ENCODE measurements around the gene TM6SF1.
"Not testable (repeated sequence)": the region's sequence is repeated elsewhere in the genome, so short reads cannot be mapped to it uniquely, and the experiment has no call there.

TM6SF1 gene

DNA sequence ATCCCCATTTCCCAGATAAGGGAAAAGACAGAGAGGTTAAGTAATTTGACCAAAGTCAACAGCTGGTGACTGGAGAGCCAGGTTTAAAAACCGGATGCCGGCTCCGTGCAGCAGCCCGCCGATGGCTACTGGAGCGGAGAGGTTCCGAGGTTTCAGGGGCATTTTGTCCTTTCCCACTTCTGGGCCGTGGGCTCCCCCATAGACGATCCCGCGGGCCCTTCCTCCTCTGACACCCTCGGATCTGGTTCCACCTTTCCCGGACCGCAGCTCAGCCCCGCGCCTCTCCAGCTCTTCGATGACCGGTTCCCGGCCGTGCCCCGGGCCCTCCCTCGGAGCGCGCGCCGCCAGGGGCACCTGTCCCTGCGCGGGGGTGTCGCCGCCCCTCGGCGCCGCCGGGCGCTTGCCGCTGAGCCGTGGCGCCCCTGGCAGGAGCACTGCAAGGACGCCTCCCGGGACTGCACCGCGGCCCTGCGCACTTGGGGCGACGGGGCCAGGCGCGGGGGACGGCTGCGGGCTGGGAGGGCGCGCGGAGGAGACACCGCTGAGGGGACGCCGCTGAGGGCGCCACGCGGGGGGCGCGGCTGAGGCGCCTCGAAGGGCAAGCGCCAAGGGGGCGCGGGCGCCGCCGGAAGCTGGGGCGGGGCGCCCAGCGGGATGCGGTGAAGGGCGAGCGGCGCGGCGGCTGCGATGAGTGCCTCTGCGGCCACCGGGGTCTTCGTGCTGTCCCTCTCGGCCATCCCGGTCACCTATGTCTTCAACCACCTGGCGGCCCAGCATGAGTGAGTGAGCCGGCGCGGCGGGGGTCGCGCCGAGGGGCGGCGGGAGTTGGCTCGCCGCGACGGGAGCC, at the start of gene TM6SF1:
Gene TM6SF1 (plus strand): TSS at position 652 of the 847 bp plus-strand sequence. CDS start 36 bp downstream, at position 688.
- DNase-seq (ENCODE audit: low read depth), result no peak

DNA sequence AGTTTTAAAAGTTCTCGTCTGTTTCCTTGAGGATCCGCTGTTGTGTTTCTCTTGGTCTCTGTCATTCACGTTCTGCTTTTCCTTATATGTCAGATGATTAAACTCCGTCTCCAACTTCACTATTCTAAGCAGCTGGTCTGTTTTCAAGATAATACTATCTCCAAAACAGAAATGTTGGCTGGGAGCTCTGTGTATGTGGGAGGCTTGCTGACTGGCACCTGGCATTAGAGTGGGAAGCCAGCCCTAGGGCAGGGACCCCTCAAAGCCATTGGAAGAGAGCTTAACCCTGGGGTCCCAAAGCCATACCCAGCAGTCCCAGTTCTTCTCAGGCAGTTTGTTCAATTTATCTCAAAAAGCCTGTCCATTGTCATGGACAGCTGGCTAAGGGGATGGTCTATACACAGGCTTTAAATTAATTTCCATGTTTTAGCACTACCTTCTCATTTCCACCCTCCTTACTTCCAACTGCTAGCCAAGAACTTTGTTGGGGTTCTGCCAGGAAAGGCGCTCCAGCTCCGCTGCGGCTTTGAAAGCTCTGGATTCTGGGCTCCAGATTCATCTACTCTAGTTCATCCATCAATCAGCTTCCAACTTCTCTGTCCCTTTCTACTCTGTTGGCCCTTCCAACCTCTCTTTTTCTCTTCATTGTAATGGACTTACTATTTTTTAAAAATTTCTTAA, 49.6 kb upstream of the TM6SF1 start:
- DNase-seq (ENCODE audit: low read depth), result no peak

DNA sequence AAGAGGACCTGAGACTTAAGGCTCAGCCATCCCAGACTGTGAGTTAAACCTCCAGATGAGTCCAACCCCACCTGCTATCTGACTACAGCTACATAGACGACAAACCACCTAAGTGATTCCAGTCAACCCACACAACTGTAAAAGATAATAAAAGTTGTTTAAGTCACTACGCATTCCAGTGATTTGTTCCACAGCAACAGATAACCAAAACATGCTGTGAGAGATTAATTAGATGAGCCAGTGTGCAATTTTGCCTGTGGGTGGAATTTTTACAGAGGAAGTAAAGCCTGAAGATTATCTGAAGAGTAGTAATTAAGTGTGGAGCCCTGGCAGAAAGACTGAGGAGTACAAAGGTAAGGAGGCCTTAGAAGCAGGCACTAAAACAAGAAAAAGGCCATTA, 45.8 kb upstream of the TM6SF1 start:
- peak; percentile 14 for DNase-seq (ENCODE audit: low read depth)

DNA sequence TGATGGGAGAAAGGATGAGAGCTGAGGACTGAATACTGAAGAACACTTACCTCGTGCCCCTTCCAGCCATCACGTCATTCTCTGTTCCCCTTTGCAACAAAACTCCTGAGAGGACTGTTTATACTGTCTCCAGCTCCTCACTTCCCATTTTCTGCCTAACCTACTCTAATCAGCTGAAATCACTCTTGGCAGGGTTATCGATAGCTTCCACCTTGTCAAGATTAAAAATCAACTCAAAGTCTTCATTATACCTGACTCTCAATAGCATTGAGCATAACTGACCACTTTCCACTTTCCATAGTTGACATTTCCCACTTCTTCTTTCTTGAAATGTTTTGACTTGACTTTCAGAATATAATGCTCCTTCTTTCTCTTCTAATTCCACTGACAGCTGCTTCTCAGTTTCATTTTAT, 44.7 kb upstream of the TM6SF1 start:
- DNase-seq (ENCODE audit: low read depth), result no peak

DNA sequence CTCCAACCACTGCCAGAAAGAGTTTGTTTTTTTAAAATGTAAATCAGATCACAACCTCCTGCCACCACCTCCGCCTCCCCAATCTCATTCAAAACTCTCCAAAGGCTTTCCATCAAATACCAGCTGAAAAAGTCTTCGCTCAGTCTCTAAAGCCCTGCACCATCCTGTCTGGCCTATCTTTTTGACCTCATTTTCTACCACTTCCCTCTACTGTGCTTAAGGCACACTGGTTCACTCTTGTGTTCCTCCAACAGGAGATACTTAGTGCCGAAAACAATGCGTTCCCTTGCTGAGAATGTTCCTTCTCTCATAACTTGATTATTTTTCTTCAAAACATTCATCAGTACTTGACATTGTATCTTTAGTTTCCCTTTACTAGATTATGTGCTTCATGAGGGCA, 43.9 kb upstream of the TM6SF1 start:
- DNase-seq (ENCODE audit: low read depth), result no peak

DNA sequence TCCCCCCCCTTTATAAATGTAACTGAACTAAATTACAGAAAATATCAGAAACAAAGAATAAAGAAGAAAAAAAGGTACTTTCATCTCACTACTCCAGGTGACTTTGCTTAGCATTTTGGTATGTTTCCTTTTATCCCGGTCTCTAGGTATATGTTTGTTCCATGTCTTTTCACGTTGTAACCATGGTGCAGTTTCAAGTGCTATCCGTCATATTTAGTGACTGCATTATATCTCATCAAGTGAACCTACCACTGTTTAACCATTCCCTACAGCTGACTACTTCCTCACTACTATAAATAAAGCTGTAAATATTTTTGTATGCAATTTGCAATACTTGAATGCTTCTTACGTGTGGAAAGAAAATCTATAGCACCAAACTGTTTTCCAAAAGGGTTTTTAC, 42.6 kb upstream of the TM6SF1 start:
- DNase-seq (ENCODE audit: low read depth), result no peak

DNA sequence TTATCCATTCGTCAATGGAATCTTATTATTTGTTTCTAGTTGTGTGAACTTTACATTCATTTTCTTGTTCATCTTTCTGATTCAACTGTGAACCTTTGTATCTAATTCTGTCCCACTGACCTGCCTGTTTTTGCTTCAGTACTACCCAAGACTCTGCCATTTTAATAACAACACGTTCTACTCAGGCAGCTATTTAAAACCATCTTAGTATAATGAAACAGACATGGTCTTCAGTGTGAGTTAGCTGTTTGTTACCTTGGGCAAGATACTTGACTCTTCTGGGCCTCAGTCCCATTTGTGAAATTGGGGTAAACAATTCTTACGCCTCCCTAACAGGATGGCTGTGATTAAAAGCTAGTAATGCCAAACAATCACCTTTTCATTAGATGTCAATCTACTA, 42.0 kb upstream of the TM6SF1 start:
- DNase-seq (ENCODE audit: low read depth), result no peak

DNA sequence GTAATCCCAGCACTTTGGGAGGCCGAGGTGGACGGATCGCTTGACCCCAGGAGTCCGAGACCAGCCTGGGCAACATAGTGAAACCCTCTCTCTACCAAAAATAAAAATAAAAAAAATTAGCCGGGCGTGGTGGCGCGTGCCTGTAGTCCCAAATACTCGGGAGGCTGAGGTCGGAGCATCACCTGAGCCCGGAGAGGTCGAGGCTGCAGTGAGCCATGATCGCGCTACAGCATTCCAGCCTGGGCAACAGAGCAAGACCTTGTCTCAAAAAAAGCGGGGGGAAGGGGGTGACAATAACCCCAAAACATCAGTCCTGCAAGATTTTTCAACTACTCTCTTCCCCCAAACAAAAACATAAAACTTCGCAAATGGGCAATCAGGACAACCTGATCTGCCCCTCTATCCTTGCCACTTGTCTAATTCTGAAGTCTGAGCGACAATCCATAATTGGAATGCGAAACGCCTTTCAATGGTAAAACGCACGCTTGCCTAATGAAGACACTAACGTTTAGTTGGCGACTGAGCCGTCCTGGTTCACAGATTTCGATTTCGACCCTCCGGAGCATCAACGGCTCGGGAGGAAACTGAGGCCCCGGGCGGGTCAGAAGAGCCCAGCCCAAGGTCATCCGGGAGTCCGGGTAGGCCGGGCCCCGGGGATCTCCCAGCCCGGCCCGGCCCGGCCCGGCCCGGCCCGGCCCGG, 41.3 kb upstream of the TM6SF1 start:
- no peak for DNase-seq (ENCODE audit: low read depth)

DNA sequence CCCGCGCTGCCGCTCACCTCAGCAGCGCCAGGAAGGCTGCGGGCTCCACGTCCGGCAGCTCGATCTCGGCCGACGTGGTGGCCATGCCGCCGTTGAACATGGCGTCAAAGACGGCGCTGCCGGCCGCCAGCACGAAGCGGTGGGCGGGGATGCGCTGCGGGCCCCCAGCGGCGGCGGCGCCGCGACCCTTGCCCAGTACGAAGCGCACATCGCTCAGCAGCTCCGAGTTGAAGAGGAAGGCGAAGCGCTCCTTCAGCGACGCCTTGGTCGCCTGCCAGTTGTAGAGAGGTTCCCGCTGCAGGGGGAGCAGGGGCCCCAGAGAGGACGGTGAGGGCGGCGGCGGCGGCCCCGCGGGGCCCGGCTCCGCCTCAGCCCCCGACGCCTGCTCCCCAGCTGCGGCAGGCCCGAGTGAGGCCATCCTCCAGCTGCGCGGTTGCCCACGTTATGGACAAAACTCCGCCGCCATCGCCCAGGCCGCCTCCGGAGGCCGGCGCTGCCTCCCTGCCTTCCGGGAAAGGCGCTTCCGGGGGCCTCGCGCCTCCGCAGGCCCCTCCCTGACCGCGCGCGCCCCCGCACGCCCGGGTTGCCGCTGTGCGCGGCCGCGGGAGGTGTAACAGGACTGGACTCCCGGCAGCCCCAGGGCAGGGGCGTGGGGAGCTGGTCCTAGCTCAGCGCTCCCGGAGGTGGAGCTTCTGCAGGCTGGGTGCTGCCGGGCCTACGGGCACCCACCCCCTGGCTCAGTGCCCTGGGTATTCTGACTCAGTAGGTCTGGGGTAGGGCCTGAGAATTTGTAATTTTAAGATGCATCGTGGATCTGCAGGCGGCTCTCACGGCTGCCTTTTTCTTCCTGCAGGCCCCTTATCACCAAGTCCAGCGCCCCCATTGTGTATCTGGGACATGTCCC, 40.5 kb upstream of the TM6SF1 start, which contains the start of gene BTBD1:
Gene BTBD1 (minus strand): TSS at position 519 of the 904 bp plus-strand sequence. CDS start 101 bp downstream, at position 418.
- peak; percentile 96 for DNase-seq (ENCODE audit: low read depth)

DNA sequence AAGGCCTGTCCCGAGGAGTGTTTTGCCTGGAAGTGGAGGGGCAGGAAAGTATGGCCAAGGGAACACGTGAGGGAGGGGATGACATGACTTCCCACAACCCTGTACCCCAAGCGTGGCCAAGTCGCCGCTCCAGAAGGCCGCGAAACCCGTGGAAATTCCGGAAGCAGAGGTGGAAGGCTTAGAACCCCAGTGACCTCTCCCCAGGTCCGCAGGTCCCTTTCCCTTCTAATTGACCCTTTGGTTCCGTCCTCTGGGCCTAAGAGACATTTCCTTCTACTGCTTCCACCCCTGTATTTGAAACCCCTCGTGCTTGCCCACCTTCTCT, 39.8 kb upstream of the TM6SF1 start:
- DNase-seq (ENCODE audit: low read depth), result no peak

DNA sequence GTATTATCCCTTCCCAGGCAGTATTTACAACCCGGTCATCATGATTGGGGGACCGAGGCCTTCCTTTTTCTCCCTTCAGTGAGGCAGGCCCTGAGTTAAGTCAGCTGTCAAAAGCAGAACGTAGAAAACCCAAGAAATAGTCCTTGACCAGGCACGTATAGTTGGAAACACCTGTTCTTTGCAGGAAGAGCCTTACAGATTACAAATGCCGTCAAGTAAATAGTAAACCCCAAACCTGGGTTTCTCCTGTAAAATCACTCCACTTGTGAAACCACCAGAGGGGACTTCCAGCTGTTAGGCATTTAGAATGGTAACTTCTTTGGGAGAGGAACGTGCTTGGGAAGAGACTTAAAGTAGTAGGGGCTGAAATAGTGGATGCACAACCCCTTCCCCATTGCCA, 39.4 kb upstream of the TM6SF1 start:
- no peak for DNase-seq (ENCODE audit: low read depth)

DNA sequence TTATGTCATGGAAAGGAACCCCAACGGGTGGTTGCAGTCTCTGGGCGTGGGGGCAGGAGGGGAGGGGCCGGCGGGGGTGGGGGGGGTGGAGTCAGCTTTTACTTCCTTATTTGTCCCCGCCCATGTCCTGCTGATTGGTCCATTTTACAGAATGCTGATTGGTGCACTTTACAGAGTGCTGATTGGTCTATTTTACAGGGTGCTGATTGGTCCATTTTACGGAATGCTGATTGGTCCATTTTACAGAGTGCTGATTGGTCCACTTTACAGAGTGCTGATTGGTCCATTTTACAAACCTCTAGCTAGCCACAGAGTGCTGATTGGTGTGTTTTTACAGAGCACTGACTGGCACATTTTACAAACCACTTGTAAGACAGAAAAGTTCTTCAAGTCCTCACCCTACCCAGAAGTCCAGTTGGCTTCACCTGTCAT, 38.2 kb upstream of the TM6SF1 start:
- not testable (repeated sequence) for DNase-seq (ENCODE audit: low read depth)

DNA sequence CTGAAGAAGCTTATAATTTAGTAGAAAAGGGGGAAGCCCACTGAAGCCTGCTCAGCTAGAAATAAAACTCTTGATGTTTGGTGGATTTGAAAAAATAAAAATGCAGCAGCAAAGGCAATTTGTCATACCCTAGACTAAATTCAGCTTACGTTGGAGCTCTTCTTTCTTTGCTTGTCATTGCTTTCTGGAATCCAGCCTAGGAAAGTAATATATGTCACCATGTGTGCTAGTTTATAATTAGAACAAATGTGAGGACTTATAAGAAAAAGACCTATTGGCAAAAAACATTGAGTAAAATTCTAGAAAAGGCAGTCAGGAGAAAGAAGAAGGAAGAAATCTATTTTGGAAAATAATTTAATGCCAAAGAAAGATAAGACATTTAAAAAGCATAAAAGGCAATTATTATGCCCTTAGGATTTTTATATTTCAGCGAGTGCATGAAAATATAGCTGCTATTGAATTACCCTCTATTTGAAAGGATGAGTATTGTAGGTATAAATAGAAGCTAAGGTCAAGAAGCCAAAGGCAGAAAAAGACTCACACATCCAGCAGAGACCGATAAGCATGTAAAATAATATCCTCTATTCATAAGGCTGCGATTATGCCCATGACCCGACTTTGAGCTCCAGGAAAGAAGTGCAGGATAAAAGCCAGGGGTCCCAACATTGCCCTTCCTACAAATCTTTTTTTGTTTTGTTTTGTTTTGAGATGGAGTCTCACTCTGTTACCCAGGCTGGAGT, 29.8 kb upstream of the TM6SF1 start:
- no peak for DNase-seq (ENCODE audit: low read depth)

DNA sequence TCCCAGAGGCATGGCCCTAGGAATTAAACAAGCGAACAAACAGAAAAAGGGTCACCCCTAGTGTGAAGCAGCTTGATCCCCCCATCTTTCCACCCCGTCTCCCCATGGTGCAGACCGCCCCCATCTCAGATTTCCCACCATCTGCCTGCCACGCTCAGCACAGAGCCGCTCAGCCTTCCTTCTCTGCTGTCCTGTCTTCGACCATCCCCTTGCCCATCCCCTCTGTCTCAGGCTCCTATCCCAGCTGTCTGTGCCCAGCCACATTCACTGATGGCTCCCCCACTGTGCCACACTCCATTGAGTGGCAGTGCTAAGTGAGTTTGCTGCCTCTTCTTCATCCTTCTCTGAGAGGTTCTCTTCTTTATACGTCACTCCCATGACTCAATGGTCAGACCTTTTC, 28.7 kb upstream of the TM6SF1 start:
- DNase-seq (ENCODE audit: low read depth), result no peak

DNA sequence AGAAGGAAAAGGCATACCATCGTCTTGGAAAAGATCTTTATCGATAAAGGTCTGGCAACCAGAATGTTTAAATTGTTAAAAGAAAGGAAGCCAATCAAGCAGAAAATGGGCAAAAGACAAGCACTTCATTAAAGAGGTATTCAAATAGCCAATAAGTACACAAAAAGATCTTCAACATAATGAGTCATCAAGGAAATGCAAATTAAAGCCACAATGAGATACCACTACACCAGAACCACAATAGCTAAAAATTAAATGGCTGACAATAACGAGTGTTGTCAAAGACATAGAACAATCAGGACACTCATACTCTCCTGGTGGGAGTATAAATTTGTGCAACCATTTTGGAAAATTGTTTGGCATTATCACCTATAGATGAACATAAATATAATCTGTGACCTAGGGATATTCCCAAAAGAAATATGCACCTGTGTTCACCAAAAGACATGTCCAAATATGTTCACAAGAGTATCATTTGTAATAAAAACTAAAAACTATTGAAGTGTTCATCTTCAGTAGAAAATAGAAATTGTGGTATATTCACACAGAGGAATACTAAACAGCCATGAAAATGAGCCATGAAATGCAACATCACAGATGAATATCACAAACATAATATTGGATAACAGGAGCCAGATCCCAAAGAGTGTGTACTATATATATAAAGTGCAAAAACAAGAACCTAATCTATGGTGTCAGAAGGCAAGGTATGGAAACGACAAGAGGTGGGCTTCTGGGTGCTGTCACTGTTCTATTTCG, 26.0 kb upstream of the TM6SF1 start:
- DNase-seq (ENCODE audit: low read depth), result no peak

DNA sequence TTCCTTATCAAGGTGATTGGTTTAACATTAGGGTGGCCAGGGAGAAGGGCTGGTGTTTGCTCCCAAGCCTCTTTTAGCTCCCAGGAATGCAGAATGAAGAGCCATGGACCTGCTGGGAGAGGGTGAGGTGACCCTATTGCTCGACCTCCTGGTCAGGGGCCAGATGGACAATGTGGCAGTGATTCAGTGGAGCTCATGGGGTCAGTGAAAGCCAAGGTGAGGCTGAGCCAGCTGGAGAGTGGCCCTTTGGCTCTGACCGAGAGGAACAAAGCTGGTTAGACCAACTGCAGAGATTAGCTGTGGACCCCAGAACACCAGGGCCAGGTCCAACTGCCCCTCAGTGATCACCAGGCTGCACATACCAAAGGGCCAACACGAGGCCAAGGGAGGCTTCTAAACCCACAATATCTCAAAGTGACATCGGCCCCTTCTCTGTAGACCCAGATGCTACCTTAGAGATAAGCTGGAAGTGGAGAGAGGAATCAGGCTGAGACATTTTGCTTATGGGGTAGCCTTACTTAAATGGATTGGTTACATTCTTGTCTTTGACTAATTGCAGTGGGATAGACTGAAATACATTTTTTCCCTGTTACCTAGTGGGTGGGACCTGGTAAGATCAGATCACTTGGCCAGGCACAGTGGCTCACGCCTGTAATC, 24.6 kb upstream of the TM6SF1 start:
- DNase-seq (ENCODE audit: low read depth), result no peak

DNA sequence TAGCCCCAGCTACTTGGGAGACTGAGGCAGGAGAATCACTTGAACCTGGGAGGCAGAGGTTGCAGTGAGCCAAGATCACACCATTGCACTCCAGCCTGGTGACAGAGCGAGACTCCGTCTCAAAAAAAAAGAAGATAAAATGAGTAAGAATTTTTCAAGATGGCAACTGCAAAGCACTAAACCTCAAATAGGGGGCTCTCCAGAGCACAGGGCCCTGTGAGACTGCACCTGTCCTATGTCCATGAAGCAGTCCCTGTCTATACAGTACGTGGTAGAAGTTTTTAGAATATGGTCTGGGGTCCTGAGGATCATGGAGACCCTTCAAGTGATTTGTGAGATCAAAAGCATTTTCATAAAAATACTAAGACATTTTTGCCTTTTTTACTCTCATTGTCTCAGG, 22.0 kb upstream of the TM6SF1 start:
- not testable (repeated sequence) for DNase-seq (ENCODE audit: low read depth)

DNA sequence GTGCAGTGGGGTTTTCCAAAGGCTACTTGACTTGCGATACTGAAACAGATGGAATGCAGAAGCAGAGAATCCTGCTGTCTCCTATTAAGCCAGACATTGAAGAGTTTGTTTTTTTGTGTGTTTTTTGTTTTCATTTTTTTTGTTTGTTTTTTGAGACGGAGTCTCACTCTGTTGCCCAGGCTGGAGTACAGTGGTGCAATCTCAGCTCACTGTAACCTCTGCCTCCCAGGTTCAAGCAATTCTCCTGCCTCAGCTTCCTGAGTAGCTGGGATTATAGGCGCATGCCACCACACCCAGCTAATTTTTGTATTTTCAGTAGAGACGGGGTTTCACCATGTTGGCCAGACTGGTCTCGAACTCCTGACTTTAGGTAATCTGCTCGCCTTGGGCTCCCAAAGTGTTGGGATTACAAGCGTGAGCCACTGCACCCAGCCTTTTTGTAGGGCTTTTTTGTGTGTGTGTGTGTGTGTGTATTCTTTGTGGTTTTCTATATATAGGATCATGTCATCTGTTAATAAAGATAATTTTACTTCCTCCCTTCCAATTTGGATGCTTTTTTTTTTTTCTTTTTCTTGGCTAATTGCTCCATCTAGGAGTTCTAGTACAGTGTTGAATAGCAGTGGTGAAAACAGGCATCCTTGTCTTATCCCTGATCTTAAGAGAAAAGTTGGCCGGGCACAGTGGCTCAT, 21.4 kb upstream of the TM6SF1 start:
- not testable (repeated sequence) for DNase-seq (ENCODE audit: low read depth)

DNA sequence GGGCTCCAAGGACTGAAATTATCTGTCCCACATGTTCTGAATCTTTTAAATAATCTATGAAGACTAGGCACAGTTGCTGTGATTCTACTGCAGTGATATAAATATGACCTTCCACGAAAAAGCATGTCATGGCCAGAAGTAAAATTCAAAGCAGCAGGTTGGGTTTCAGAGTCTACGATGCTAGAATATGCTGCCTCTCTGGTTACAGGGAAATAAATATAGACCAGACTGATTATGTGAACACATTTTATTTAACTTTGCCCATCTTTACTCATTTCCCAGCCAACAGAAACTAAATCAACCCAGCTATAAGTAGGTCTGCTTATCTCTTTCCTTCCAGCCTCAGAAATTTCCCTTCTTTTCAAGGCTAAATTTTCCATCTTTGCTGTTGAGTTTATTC, 19.9 kb upstream of the TM6SF1 start:
- DNase-seq (ENCODE audit: low read depth), result no peak

All from fibroblast of the conjunctiva (primary cell).